Tibial artery (tissue), 4 donors: ENCODE results near the gene SUGCT.

Source experiments
- DNase-seq, 2 donors: peaks; one replicate each; pipeline ENCODE4 v3.0.0-alpha.2; 2019
- H3K27ac ChIP-seq, 2 donors: fragments of 200-600 bp; sonication (generic) in 1 of 2; 1 replicate in 1 of 2; 2 replicates in 1 of 2; pipeline ENCODE4 v1.5.1; 2018 to 2019; ENCODE audit warnings: mild to moderate bottlenecking in 1 of 2
- H3K27me3 ChIP-seq, 2 donors: fragments of 200-600 bp; sonication (generic) in 1 of 2; one replicate each; pipeline versions ENCODE4 v1.5.1 to v1.6.0; 2016 to 2019
- H3K36me3 ChIP-seq, 3 donors: fragments of 200-600 bp; sonication (generic) in 2 of 3; one replicate each; pipeline ENCODE4 v1.5.1; 2016 to 2019; ENCODE audit warnings: mild to moderate bottlenecking in 2 of 3
- H3K4me1 ChIP-seq, 4 donors: fragments of 200-600 bp; sonication (generic) in 2 of 4; 1 replicate in 3 of 4; 2 replicates in 1 of 4; pipeline ENCODE4 v1.5.1; 2016 to 2019
- H3K4me3 ChIP-seq, 2 donors: fragments of 200-600 bp; sonication (generic) in 1 of 2; 1 replicate in 1 of 2; 2 replicates in 1 of 2; pipeline ENCODE4 v1.5.1; 2018 to 2019; ENCODE audit warnings: mild to moderate bottlenecking in 2 of 2
- H3K9me3 ChIP-seq, 3 donors: fragments of 200-600 bp; sonication (generic) in 1 of 3; one replicate each; pipeline ENCODE4 v1.5.1; 2016 to 2019
- CTCF ChIP-seq, 2 experiments: fragments of 200-600 bp in 1 of 2; fragments of 450-650 bp in 1 of 2; IDR thresholded peaks; one replicate each; pipeline ENCODE4 v1.5.1; 2017 to 2019; ENCODE audit warnings: antibody characterized with exemption in 2 of 2, mild to moderate bottlenecking in 1 of 2, moderate library complexity in 1 of 2
- intact Hi-C: fragments of 100-400 bp; cut with DNase I; formaldehyde crosslinking; loops from one replicate; pipeline ENCODE4 v1.15.0; 2023; ENCODE audit warnings: low total_unique reads

The SUGCT gene

GRCh38 chr7:40429826-40430225 is 295.0 kb downstream of the SUGCT start:
- Histone ChIP-seq H3K27me3 (no peaks in the 10 kb centered on the region), H3K36me3 (no peaks in the 10 kb centered on the region), H3K27ac (no peak overlapping the region), H3K4me1 (peaks cover 0 to 7% (median 0%) of the 10 kb centered on the region in 4 donors), H3K9me3 (peaks cover 0 to 8% (median 0%) of the 10 kb centered on the region in 3 donors), H3K4me3 (no peak overlapping the region)
- intact Hi-C loops = no loop called here
- TF ChIP-seq CTCF (IDR thresholded peaks at IDR 0.05) = no peak
- no peak for DNase-seq

DNA sequence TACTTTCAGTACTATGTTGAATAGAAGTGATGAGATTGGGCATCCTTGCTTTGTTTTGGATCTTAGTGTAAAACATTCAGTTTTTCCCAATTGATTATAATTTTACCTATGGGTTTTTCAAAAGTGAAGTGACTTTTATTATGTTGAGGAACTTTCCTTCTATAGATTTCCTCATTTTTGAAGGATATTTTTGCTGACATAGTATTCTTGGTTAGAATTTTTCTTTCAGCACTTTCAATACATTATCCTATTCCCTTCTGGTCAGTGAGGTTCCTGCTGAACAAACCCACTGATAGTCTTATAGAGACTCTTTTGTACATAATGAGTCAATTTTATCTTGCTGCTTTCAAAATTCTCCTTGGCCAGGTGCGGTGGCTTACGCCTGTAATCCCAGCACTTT is 297.2 kb downstream of the SUGCT start:
- DNase-seq = no peak
- no peaks in the 10 kb centered on the region for H3K36me3 ChIP-seq
- no peak for TF ChIP-seq CTCF (IDR thresholded peaks at IDR 0.05)
- intact Hi-C loops = no loop called here
- peaks cover 0 to 18% (median 4%) of the 10 kb centered on the region in 4 donors for H3K4me1 ChIP-seq
- H3K27me3 ChIP-seq = no peaks in the 10 kb centered on the region
- H3K27ac ChIP-seq = no peak overlapping the region
- H3K4me3 ChIP-seq = no peak overlapping the region
- H3K9me3 ChIP-seq = peaks cover 0 to 8% (median 0%) of the 10 kb centered on the region in 3 donors

DNA sequence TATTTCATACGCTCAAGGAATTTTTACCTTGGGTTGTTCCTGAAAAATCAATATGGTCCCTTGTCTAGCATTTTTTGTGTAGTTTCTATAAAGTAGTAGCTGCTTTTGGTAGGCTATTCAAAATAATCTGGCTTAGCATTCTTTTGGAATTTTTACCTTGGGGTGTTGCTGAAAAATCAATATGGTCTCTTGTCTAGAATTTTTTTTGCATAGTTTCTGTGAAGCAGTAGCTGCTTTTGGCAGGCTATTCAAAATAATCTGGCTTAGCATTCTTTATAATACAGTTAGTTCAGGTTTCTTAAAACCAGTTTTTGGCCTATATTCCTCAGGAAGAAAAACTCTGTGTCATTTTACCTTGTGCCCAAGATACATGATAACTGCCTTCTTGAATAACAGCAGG is 301.9 kb downstream of the SUGCT start:
- peaks cover 0 to 8% (median 3%) of the 10 kb centered on the region in 3 donors for H3K9me3 ChIP-seq
- no peaks in the 10 kb centered on the region for H3K36me3 ChIP-seq
- H3K4me3 ChIP-seq = no peak overlapping the region
- TF ChIP-seq CTCF (IDR thresholded peaks at IDR 0.05) = no peak
- H3K27ac ChIP-seq = peak overlapping the region; percentile 68 to 77
- DNase-seq = no peak
- no peaks in the 10 kb centered on the region for H3K27me3 ChIP-seq
- peaks cover 0 to 34% (median 14%) of the 10 kb centered on the region in 4 donors for H3K4me1 ChIP-seq
- intact Hi-C loops = no loop called here

DNA sequence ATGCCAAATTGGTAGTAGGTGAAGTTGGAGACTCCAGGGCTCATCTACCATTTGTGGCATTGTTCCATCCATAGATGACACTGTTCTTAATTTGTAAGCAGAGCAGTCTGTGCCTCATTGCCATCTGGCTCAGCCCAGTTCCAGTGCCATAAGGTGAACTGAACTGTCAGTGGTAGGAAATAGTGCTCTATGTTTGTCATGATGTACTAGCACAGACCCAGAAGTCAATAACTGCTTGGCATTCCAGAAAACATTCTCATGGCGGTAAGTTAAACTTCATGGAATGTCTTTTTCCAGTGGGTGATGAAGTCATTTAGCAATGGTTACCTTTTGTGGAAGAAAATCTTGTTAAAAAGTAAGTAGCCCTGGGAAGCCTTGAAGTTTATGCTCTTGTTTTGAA is 302.7 kb downstream of the SUGCT start:
- intact Hi-C loops = no loop called here

GRCh38 chr7:40437936-40438634 is 303.3 kb downstream of the SUGCT start:
- H3K27ac ChIP-seq = peak overlapping the region; percentile 68 to 77
- TF ChIP-seq CTCF (IDR thresholded peaks at IDR 0.05) = no peak
- intact Hi-C loops = no loop called here
- no peaks in the 10 kb centered on the region for H3K36me3 ChIP-seq
- H3K4me1 ChIP-seq = peaks cover 0 to 34% (median 14%) of the 10 kb centered on the region in 4 donors
- H3K9me3 ChIP-seq = peaks cover 0 to 7% (median 2%) of the 10 kb centered on the region in 3 donors
- no peak overlapping the region for H3K4me3 ChIP-seq
- DNase-seq = no peak
- H3K27me3 ChIP-seq = no peaks in the 10 kb centered on the region

More for the DNA sequence above, 302.7 kb downstream of the SUGCT start:
- H3K27ac ChIP-seq = peak overlapping the region; percentile 68 to 77
- H3K4me3 ChIP-seq = no peak overlapping the region
- no peaks in the 10 kb centered on the region for H3K36me3 ChIP-seq
- peak in 1 of 2 donors; percentile 56 for DNase-seq
- TF ChIP-seq CTCF (IDR thresholded peaks at IDR 0.05) = no peak
- peaks cover 0 to 7% (median 4%) of the 10 kb centered on the region in 3 donors for H3K9me3 ChIP-seq
- no peaks in the 10 kb centered on the region for H3K27me3 ChIP-seq
- peaks cover 0 to 34% (median 14%) of the 10 kb centered on the region in 4 donors for H3K4me1 ChIP-seq
